ENCODE data around the gene UGT3A2.
"Not testable (repeated sequence)": the region's sequence is repeated elsewhere in the genome, so short reads cannot be mapped to it uniquely, and the experiment has no call there.

UGT3A2 gene

DNA sequence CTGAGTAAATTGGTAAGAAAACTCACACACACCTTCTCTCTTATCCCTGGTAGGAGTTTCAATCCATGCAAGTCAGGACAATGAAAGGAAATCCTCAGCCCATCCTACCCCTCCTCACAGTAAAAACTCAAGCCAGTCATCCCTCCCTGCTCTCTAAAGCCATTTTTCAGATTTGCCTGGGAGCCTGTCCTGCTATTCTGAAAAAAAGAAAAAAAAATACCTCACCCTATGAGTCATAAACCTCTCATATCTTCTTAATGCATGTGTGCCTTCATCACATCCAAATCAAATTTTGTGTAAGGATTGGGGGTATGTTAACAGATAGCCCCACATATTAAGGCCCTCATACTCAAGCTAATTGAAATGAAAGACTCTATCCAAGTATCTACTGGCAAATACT is 14.1 kb downstream of the UGT3A2 start:
- DNase-seq (ENCODE audit: low spot score): no peak

DNA sequence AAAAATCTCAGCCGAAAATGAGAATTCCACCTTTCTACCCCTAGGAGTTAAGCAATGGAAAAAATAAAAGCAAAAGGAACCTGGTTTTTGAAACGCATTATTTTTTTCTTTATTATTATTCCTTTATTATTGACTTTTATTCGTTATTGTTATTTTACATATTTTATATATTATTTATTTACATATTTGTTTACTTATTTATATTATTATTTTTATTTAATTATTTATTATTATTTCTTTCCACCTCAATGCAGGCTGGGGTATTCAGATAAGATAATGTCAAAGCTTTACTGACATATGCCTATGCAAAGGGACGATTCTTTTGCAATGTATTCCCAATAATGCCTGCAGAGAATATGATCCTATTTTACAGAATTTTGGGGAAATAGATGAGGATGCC is 16.7 kb downstream of the UGT3A2 start:
- DNase-seq (ENCODE audit: low spot score): no peak

DNA sequence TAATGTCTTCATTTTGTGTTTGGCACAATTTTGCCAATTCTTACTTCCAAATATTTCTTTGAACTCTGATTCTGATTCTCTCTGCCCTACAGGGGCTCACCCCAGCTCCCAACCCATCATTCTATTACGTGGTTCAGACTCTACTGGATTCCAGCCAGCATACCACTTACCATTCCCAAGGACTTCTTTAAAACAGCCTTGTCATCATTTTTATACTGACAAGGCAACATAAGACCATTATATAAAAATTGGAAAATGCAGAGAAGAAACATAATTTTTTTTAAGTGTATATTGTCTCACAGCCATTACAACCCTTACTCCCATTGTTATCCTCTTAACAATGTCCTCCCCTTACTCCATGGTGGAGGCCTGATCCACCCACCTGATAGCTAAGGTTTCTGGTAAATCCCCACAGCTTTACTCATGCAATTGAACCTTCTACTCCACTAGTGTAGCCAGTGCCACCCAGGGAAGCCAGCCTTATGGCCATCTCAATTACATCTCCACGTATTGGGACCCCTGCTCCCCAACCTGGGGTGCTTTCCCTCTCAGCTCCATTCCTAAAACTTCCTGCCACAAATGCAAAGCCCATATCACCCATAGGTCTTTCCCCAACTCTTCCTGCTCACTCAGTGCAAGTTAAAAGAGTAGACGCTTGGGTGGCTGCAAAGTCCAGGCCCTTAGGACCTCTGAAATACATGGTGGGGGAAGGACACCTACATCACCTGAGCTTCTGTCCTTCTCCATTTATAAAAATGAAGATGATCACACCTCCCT is 19.1 kb downstream of the UGT3A2 start:
- DNase-seq (ENCODE audit: low spot score): no peak

DNA sequence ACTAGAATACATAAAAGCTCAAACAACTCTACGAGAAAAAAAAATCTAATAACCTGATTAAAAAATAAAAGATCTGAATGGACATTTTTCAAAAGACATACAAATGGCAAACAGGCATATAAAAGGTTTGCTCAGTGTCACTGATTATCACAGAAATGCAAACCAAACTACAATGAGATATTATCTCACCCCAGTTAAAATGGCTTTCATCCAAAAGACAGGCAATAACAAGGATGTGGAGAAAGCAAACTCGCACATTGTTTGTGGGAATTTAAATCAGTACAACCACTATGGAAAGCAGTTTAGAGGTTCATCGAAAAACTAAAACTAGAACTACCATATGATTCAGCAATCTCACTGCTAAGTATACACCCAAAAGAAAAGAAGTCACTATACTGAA is 20.8 kb downstream of the UGT3A2 start:
- DNase-seq (ENCODE audit: low spot score): no peak

DNA sequence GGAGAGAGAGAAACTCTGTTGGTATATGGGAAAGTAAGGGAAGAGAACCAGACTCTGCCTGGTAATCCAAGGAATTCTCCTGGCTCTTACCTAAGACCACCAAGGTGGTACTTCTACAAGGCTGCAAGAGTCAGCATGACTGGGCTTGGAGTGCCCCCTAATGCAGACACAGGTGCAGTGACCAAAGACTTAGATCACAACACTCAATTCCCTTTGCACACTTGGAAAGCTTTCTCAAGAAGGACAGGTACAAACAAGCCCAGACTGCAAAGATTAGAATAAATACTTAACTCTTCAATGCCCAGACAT is 25.2 kb downstream of the UGT3A2 start:
- DNase-seq (ENCODE audit: low spot score): no peak

DNA sequence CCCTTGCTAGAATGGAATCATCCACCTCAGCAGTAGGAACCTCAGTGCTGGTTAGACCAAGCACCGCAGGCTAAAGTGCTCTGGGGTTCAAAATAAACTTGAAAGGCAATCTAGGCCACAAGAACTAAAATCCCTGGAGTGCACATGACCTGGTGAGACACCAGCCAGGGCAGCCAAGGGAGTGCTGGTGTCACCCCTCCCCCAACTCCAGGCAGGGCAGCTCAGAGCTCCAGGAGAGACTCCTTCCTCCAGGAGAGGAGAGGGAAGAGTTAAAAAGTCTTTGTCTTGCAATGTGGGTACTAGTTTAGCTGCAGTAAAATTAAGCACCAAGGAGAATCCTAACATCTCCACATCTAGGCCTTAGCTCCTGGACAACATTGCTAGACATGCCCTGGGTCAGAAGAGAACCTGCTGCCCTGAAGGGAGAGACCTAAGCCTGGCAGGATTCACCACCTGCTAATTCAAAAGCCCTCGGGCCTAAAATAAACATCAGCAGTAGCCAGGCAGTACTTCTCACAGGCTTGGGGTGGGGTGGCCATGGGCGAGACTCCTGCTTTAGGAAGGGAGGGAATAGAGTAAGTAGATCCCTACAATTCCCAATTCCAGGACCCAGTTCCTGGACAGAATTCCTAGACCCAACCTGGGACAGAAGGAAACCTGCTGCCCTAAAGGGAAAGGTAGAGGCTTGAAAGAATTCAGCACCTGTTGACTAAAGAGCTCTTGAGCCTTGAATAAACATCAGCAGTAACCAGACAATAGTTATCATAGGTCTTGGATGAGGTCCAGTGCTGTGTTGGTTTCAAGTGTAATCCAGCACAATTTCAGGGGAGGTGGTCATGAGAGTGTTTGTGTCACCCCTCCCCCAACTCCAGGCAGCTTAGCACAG is 25.8 kb downstream of the UGT3A2 start:
- no peak for DNase-seq (ENCODE audit: low spot score)

DNA sequence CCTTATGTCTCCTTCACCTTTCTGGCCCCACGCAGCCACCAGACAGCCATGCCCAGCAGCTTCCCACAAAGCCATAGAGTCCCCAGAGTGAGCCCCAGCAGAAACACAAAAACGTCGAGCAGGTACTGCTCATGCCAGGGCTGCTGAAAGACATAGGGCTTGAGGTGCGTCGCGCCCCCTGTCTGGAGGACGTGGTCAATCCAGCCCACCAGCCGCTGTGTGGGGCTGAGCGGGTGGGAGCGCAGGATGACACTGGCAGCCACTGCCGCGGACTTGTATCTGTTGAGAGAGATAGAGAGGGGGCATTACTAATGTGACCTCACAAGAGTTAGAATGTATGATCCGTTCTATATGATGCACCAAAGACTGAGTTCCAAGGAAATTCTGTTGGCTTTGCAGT is 31.0 kb downstream of the UGT3A2 start:
- no peak for DNase-seq (ENCODE audit: low spot score)

DNA sequence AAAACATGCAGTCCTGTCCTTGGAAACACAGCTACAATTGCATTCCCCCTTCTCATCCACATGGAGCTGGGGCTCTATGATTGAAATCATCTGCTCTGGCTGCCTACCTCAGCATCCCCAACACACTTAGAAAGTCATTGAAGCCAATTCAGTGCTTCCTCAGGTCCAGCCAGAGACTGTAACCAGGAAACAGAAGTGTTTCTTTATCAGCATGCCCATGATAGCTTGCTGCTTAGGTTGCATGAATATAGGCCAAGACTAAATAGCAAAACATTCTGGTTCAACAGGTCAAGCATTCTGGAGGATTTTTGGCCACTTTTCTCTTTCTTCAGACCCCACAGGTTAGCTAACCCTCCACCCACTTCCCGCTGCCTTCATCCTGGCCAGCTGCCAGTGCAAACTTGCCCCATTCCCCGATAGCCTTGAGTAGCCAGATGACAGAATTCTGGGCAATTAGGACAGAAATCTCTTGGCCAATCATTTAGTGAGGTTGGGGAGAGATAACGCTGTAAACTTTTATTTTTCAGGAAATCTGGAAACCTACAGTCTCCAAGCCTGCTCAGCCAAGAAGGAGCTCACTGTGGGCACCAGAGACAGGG is 32.0 kb downstream of the UGT3A2 start:
- not testable (repeated sequence) for DNase-seq (ENCODE audit: low spot score)

DNA sequence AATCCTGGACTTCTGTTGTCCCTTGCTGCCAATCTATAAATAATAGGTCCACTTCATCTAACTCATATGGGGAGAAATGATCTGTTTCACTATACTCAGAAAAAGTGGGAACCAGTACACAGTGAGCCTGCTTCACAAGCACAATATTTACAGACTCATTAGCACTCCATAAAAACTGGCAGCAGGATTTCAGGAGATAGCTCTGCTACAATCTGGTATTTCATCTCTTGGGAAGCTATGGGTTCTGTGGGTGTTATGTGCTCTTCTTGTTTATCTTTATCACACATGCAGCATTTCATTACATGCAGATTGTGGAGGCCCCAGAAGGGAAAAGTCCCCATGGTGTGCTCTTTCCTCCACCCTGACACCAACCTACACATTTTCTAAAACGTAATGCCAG is 33.2 kb downstream of the UGT3A2 start:
- DNase-seq (ENCODE audit: low spot score): no peak

DNA sequence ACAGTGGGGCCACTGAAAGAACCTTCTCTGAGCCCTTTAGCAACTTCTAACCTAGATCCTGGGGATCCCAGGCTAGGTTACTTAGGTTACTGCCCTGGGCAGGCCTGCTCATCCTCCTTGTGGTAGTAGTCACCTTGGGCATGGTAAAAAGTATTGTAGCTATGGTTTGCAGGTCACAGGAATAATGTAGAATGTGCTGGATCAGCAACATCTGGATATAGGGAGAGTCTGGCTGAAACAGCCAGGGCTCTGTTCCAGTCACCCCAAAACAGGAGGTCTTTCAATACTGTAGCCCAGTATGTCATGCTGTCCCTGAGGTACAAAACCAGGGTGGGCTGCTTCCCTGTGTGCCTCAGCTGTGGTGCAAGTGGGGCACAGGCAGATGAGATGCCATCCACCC is 33.6 kb downstream of the UGT3A2 start:
- no peak for DNase-seq (ENCODE audit: low spot score)

DNA sequence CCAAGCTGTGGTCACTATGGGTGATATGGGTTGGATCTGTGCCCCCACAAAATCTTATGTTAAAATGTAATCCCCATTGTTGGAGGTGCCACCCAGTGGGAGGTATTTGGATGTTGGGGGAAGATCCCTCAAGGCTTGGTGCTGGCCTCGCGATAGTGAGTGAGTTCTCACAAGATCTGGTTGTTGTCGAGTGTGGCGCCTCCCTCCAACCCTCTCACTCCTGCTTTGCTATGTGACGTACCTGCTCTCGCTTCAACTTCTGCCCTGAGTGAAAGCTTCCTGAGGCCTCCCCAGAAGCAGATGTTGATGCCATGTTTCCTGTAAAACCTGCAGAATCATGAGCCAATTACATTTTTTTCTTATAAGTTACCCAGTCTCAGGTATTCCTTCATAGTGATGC is 35.5 kb downstream of the UGT3A2 start:
- DNase-seq (ENCODE audit: low spot score): no peak

DNA sequence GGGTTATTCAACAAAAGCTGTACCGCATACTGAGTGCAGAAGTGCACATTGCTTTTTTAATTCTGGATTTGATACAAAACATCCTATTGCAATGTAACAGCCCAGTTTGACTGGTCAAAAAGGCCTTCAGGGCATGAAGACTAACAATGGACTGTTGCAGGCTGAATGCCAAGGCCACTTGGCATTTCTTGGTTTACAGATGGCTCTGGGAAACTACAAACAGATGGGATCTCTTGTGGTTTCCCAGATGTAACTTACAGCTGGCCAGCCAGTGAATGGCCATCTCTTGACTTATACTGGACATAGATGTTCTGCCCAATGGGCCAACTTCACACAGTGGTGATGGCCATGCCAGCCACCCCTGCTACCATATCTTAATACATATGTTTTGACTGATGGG is 36.8 kb downstream of the UGT3A2 start:
- no peak for DNase-seq (ENCODE audit: low spot score)

DNA sequence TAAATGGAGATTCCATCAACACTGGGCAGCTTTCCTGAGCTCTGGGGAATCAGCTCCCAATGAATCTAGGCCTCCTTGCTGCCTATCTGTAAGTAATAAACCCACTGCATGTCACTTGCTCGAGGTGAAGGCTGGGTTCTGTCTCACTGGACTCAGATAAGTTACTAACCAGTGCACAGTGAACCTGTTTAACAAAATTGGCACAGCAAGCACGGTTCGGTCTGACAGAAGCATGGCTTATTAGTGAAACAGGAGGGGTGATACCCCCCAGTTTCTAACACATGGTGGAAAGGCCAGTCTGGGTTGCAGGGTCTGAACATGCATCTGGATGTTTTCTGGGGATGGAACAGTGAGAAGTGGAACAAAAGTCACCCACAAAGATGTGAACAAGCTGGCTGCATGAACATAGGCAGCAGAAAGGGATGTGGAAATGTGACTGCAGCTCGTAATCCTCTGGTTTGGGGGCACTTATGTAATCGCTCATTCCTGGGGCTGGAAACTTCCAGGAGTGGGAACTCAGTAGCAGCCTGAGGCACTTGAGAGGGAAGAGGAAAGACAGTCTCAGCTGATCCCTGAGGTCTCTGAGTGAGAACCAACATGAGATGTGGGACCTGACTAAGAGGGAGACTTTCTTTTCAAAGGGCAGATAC is 37.7 kb downstream of the UGT3A2 start:
- no peak for DNase-seq (ENCODE audit: low spot score)

DNA sequence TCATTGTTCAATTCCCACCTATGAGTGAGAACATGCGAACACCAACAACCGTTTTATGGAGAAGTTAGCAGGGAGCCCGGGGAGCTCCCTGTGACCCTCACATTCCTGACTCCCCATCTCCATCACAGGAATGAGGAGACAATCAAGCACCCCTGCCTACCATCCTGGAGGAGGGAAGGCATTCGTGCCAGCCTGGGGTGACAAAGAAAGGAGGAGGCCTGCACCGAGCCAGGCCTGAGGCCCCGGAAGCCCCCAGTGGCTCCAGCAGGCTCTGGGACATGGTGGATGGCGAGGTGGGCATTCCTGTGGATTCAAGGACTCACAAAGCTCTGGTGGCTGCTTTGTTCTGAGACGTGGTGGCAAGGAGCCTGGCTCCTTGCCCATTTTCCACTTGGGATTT is 39.0 kb downstream of the UGT3A2 start:
- no peak for DNase-seq (ENCODE audit: low spot score)

DNA sequence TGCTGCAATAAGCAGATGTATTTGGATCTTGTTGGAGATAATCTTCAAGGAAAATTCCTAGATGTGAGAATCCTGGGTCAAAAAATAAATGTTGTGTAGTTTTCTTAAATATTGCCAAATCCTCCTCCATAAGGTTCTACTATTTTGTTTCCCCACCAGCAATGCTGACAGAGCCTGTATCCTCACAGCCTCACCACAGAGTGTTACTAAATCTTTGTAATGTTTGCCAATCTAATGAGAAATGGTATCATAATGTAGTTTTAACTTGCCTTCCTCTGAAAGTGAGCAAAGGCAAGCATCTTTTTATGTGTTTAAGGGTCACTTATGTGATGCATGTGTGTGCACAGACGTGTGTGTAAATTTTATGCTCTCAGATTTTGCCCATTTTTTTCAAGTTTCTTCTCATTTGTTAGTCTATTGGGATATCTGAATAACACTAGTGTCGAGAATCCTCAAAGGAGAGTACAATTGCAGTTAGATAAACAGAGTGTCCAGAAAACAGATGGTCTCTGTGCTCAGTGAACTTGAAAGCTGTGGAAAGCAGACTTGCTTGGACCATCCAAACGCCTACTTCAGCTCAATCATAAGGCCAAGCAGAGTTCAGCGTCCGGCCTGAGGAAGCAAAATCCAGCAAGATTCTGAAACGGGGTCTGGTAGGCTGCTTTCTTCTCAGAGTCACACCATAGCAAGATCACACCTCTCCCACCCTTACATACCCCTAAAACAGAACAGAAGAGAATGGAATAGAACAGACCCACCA is 39.8 kb downstream of the UGT3A2 start:
- DNase-seq (ENCODE audit: low spot score): no peak

DNA sequence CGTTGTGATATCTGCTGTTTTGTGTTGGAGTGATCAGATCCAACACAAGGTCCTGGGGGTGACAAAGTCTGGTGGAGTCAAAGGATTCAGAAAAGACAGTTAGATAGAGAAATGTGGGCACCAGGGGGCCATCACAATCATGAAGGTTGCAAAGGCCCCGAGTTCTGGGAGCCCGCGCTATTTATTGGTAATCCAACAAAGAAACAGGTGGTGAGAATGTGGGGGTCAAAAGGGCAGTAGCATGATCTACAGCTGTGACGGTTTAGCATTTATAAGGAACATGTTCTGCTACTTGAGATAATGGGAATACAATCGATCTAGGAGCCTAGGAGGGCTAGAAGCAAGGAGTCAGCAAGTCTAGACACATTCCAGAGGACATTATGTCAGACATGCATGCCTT is 44.4 kb downstream of the UGT3A2 start:
- not testable (repeated sequence) for DNase-seq (ENCODE audit: low spot score)

DNA sequence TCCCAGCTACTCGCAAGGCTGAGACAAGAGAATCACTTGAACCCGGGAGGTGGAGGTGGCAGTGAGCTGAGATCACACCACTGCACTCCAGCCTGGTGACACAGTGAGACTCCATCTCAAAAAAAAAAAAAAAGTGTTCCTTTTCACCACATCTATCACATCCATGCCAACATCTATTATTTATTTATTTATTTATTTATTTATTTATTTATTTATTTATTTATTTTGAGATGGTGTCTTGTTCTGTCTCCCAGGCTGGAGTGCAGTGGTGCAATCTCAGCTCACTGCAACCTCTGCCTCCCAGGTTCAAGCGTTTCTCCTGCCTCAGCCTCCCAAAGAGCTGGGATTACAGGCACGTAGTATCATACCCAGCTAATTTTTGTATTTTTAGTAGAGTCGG is 47.1 kb downstream of the UGT3A2 start:
- not testable (repeated sequence) for DNase-seq (ENCODE audit: low spot score)

DNA sequence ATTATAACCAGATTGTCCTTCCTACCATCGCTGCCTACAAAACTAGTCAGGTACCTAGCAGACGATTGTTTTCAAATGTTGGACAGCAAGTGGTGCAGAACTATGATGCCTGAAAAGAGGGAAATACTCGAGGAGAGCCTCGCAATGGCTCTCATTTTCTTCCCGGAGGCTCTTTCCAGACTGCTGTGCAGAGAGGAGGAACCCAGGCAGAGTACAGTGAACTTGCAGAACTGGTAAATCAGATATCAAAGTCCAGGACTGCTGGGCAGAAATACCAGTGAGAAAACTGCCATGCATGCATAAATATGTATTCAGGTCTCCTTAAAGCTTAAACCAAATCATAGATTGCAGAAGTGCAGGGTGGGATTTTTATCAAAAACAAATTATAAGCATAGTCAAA is 49.1 kb downstream of the UGT3A2 start:
- DNase-seq (ENCODE audit: low spot score): no peak

DNA sequence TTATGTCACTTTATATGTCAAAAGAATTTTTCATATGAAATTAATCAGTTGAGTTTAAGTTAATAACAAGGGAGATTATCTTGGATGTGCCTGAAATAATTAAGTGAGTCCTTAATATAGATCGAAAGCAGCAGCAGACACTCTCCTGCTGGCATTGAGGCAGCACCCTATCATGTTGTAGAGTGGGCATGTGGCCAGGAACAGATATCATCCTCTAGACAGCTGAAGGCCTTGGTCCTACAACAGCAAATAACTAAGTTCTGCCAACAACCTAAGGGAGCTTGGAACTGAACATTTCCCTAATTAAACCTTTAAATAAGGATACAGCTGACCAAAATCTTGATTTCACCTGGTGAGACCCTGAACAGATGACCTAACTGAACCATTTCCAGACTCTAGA is 49.7 kb downstream of the UGT3A2 start:
- no peak for DNase-seq (ENCODE audit: low spot score)

DNA sequence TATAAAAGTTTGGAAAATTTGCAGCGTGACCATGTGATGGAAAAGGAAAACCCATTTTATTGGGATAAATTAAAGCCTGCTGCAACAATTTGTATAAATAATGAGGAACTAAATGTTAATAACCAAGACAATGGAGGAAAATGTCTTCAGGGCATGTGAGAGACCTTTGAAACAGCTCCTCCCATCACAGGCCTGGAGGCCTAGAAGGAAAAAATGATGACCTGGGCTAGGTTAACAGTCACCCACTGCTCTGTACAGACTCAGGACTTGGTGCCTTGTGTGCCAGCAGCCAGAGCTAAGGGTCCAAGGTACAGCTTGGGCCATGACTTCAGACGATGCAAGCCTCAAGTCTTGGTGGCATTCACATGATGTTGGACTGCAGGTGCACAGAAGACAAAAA is 53.5 kb downstream of the UGT3A2 start:
- no peak for DNase-seq (ENCODE audit: low spot score)

DNA sequence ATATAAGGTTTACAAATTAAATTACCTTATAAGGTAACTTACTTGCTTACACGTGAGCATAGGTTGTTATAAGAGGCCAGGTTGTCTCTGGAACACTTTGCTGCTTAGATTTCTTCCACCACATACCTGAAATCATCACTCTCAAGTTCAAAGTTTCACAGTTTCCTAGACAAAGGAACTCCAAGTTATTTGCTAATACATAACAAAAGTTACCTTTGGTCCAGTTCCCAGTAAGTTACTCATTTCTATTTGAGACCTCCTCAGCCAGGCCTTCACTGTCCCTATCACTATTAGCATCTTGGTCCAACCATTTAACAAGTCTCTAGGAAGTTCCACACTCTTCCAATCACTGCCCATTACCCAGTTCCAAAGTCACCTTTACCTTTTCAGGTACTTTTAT is 57.0 kb downstream of the UGT3A2 start:
- no peak for DNase-seq (ENCODE audit: low spot score)

DNA sequence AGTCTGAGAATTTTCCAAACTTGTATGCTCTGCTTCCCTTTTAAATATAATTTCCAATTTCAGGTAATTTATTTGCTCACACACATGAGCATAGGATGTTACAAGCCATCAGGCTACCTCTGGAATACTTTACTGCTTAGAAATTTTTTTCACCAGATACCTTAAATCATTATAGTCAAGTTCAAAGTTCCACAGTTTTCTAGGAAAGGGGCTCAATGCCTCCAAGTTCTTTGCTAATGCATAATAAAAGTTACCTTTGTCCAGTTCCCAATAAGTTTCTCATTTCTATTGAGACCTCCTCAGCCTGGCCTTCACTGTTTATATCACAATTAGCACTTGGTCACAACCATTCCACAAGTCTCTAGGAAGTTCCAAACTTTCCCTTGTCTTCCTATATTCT is 59.3 kb downstream of the UGT3A2 start:
- DNase-seq (ENCODE audit: low spot score): no peak
